Thyroid gland (tissue), 4 donors: ENCODE measurements around the gene SIRPA. TPM values are rescaled to one million over a fixed set of nuclear protein-coding genes. Genes with fewer than 3 reads are reported as not detected.

ENCODE experiments used
- DNase-seq, 2 donors: peaks; one replicate each; pipeline ENCODE4 v3.0.0-alpha.2; 2019
- H3K27ac ChIP-seq, 3 donors: fragments of 200-600 bp; sonication (generic); 1 replicate in 2 of 3; 2 replicates in 1 of 3; pipeline ENCODE4 v1.5.1; 2016 to 2019; ENCODE audit warnings: mild to moderate bottlenecking in 1 of 3, moderate library complexity in 1 of 3
- H3K27me3 ChIP-seq: fragments of 200-600 bp; sonication (generic); one replicate; pipeline ENCODE4 v1.5.1; 2019
- H3K36me3 ChIP-seq, 2 donors: fragments of 200-600 bp; sonication (generic); one replicate each; pipeline ENCODE4 v1.5.1; 2016 to 2019
- H3K4me1 ChIP-seq, 2 donors: fragments of 200-600 bp; sonication (generic); one replicate each; pipeline ENCODE4 v1.5.1; 2017 to 2019
- H3K4me3 ChIP-seq, 3 donors: fragments of 200-600 bp; sonication (generic); replicated peaks in 1 of 3; 1 replicate in 2 of 3; 2 replicates in 1 of 3; pipeline ENCODE4 v1.5.1; 2016; ENCODE audit warnings: mild to moderate bottlenecking in 1 of 3
- H3K9me3 ChIP-seq: fragments of 200-600 bp; sonication (generic); one replicate; pipeline ENCODE4 v1.5.1; 2017
- CTCF ChIP-seq, 6 experiments: fragments of 200-600 bp in 3 of 6; fragments of 450-650 bp in 3 of 6; sonication (generic) in 3 of 6; IDR thresholded peaks; one replicate each; pipeline ENCODE4 v1.5.1; 2016 to 2019; ENCODE audit warnings: antibody characterized with exemption in 6 of 6, mild to moderate bottlenecking in 2 of 6, inconsistent platforms in 1 of 6, moderate library complexity in 1 of 6
- POLR2A ChIP-seq, 2 donors: fragments of 450-650 bp; IDR thresholded peaks; one replicate each; pipeline ENCODE4 v1.6.1; 2017; ENCODE audit warnings: antibody characterized with exemption in 2 of 2, mild to moderate bottlenecking in 2 of 2, moderate library complexity in 1 of 2
- WGBS, 2 donors: methylation state at CpG; one replicate each; pipeline ENCODE4 v1.1.5; 2017; 5-methylcytosine and 5-hydroxymethylcytosine counted together
- intact Hi-C: fragments of 100-400 bp; cut with DNase I; formaldehyde crosslinking; loops from one replicate; pipeline ENCODE4 v1.15.1; 2023
- total RNA-seq, 4 donors: library from RNA; depleted of rRNA; stranded (reverse); fragments of >200 nt; gene quantifications; one replicate each; pipeline ENCODE4 v1.2.3, GENCODE V29; 2016

SIRPA gene
- total RNA-seq, 4 donors from 2014 or later = 14.1 to 35.1 (median 25.4) TPM

- Histone ChIP-seq H3K4me1 (no peaks in the 10 kb centered on the region), H3K27me3 (peaks cover 3% of the 10 kb centered on the region), H3K9me3 (no peaks in the 10 kb centered on the region), H3K36me3 (no peaks in the 10 kb centered on the region), H3K4me3 (no peak overlapping the region), H3K27ac (no peak overlapping the region)
- DNase-seq = no peak
- TF ChIP-seq CTCF (IDR thresholded peaks at IDR 0.05) (no peak), POLR2A (IDR thresholded peaks at IDR 0.05) (no peak)
- intact Hi-C loops = no loop called here
- 74 to 84% methylated on average over 2 of the region's 2 CpGs for WGBS, 2 donors
Observed at GRCh38 chr20:1959156-1959555, 63.9 kb downstream of the SIRPA start.

- Histone ChIP-seq H3K4me3 (no peak overlapping the region), H3K4me1 (no peaks in the 10 kb centered on the region), H3K27ac (no peak overlapping the region), H3K9me3 (no peaks in the 10 kb centered on the region), H3K27me3 (peaks cover 3% of the 10 kb centered on the region), H3K36me3 (no peaks in the 10 kb centered on the region)
- no peak for DNase-seq
- intact Hi-C loops = loop anchor here (10.0 kb wide), 1 partner anchor 143 kb away; the partner anchor contains the start of gene STK35
- TF ChIP-seq POLR2A (IDR thresholded peaks at IDR 0.05) (no peak), CTCF (IDR thresholded peaks at IDR 0.05) (no peak)
- 70% methylated on average over 4 to 5 of the region's 5 CpGs for WGBS, 2 donors
Observed at GRCh38 chr20:1961374-1961773, 66.2 kb downstream of the SIRPA start.

GRCh38 chr20:1964061-1964460 lies 68.9 kb downstream of the SIRPA start:
- DNase-seq = no peak
- H3K9me3 ChIP-seq = no peaks in the 10 kb centered on the region
- no peaks in the 10 kb centered on the region for H3K4me1 ChIP-seq
- no peak overlapping the region for H3K4me3 ChIP-seq
- intact Hi-C loops = loop anchor here (10.0 kb wide), 1 partner anchor 141 kb away; the partner anchor contains the start of gene STK35
- WGBS, 2 donors = 60 to 70% methylated on average over 4 of the region's 4 CpGs
- TF ChIP-seq POLR2A (IDR thresholded peaks at IDR 0.05) = no peak
- no peak for TF ChIP-seq CTCF (IDR thresholded peaks at IDR 0.05)
- no peaks in the 10 kb centered on the region for H3K36me3 ChIP-seq
- no peak overlapping the region for H3K27ac ChIP-seq
- no peaks in the 10 kb centered on the region for H3K27me3 ChIP-seq

- Histone ChIP-seq H3K4me3 (no peak overlapping the region), H3K9me3 (no peaks in the 10 kb centered on the region), H3K36me3 (no peaks in the 10 kb centered on the region), H3K4me1 (no peaks in the 10 kb centered on the region), H3K27me3 (no peaks in the 10 kb centered on the region), H3K27ac (no peak overlapping the region)
- intact Hi-C loops = loop anchor here (5.0 to 10.0 kb wide), 2 partner anchors 140 to 207 kb away; partner anchors contain the start of gene STK35
- no peak for DNase-seq
- WGBS, 2 donors = 27 to 33% methylated on average over 14 of the region's 14 CpGs
- TF ChIP-seq POLR2A (IDR thresholded peaks at IDR 0.05) (no peak), CTCF (IDR thresholded peaks at IDR 0.05) (no peak)
Observed at GRCh38 chr20:1964659-1965405, 69.6 kb downstream of the SIRPA start.
